Fibroblast of the conjunctiva (primary cell): ENCODE measurements around the gene OR3A1.
"Not testable (repeated sequence)": the region's sequence is repeated elsewhere in the genome, so short reads cannot be mapped to it uniquely, and the experiment has no call there.

ENCODE experiments used
- DNase-seq: peaks from one replicate; pipeline ENCODE4 v3.0.0-alpha.2; 2010; ENCODE audit warnings: low read depth

The OR3A1 gene

GRCh38 chr17:3298260-3298659, at the start of gene OR3A1:
Gene OR3A1, minus strand, starts transcription at chr17:3298360. Its CDS starts 5,778 bp downstream, at chr17:3292582.
- DNase-seq: no peak

DNA sequence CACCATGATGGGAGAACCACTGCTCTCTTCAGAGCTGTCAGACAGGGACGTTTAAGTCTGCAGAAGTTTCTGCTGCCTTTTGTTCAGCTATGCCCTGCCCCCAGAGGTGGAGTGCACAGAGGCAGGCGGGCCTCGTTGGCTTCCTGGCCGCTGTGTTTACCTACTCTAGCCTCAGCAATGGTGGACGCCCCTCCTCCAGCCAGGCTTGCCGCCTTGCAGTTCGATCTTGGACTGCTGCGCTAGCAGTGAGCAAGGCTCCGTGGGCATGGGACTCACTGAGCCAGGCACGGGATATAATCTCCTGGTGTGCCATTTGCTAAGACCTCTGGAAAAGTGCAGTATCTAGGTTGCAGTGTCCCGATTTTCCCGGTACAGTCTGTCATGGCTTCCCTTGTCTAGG, 44.6 kb upstream of the OR3A1 start:
- DNase-seq: not testable (repeated sequence)

DNA sequence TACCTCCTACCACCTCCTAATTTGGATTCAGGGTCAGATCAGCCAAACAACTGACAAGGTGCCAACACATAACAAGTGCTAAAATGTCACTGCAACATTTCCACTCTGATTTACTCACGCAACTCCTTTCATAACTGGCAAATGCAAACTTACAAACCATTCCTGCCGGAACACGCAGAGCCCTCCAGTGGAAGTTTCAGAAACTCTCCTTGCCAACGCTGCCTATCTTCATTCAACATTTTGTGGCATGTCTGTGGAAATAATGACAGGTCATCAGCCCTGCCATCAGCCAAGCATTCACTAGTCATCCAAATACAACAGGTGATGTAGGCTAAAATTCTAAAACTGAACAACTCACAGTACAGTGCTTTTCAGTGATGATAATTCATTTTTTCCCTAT, 37.7 kb upstream of the OR3A1 start:
- DNase-seq: no peak

- no peak for DNase-seq
These were observed 20.2 kb upstream of the OR3A1 start for GRCh38 chr17:3318336-3318735.

GRCh38 chr17:3316836-3317235, 18.7 kb upstream of the OR3A1 start:
- no peak for DNase-seq

DNA sequence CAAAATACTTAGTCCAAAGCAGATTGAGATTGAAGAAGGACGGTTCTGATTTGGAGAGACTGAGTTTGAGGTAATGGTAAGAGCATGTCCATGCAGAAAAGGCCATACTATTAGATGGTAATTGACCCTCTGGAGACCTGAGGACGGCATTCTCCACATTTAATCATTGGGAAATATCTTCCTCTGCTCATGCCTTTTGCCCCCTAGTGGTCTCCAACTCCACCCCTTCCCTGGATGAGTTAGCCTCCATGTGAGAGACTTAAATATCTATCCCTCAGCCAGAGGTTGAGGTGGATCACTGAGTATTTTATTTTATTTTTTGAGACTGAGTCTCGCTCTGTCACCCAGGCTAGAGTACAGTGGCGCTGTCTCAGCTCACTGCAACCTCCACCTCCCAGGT, 10.4 kb upstream of the OR3A1 start:
- no peak for DNase-seq

GRCh38 chr17:3295632-3296031, 2.5 kb downstream of the OR3A1 start:
- DNase-seq: no peak

- not testable (repeated sequence) for DNase-seq
These were observed 4.6 kb downstream of the OR3A1 start for GRCh38 chr17:3293548-3293947.

DNA sequence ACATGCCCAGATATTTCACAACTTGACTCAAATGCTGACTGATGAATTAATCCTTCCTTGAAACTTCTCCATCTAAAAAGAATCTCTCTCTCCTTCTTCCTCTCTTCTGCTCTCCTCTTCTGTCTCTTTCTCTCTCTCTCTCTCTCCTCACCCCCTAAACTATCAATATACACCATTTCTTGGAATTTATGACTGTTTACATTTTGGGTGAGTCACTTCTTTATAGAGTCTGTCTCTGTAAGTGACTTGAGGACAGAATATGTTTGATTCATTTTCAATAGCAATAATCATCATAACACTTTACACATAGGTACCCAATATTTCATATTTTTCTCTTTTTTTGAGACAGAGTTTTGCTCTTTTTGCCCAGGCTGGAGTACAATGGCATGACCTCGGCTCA, 15.3 kb downstream of the OR3A1 start:
- no peak for DNase-seq

DNA sequence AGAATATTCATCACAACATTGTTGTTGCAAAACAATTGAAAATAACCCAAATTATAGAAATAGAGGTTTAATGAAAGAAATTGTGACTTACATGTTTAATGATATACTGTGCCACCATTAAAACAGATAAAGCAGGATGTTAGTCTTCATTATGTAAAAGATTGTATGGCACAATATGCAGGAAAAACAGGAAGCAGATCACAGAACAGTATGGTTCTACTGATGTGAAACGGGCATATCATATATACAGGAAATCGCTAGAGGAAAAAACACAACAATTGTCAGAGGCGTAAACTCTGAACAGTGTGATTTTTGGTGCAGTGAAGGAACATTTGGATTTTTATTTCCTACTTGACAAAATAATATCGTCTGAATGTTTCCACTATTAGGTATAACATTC, 22.0 kb downstream of the OR3A1 start:
- DNase-seq: no peak

DNA sequence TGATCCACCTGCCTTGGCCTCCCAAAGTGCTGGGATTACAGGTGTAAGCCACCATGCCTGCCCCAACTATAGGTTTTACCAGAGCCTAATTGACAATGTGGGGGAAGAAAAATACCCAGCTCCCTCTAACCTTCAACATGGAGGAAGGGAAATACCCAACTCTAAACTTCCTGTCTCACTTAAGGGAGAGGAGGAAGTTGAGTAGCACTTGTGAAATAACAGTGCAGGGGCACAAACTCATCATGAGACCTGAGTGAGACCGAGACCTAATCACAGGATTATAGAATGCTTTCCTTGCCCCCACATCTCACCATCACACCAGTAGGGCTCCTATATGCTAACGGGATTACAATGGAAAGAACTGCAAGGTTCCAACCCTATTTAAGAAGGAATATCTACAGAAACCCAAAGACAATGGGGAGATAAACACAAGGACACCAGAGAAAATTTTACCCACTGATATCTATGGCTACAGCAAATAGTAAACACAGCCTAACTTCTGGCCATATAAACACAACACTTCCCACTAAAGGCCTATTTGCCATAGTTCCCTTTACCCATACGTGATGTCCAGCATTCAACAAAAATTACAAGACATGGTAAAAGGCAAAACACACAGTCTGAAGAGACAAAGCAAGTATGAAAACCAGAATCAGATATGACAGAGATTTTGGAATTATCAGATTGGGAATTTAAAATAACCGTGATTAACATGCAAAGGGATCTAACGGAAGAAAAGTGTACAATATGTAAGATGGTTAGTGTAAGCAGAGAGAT, 26.9 kb downstream of the OR3A1 start:
- no peak for DNase-seq

DNA sequence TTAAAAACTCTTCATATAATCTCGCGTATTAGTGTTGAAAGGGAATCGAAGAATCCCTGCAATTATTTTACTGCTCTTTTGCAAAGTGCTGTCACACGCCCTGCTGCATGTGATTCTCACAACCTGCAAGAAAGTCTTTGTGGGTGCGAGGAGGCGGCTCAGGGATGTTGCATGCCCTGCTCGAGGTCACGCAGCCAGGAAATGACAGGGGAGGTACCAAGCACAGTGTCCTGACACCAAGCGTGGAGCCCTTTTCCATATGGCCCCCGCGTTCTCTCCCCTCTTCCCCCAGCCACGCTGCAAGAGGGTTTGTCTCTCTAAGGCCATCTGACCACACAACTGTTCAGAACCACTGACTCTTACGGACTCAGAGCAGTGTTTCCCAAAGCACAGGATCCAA, 37.6 kb downstream of the OR3A1 start:
- no peak for DNase-seq

DNA sequence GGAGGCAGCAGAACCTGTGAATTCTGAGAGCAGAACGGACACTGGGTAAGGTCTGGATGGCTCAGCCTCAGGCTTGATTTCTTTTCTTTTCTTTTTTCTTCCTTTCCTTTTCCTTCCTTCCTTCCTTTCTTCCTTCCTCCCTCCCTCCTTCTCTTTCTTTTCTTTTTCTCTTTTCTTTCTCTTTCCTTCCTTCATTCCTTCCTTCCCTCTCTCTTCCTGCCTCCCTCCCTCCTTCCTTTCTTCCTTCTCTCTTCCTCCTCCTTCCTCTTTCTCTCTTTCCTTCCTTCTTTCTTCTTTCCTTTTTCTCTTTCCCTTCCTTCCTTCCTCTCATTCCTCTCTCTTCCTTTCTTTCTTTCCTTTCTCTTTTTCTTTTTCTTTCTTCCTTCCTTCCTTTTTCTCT, 38.0 kb downstream of the OR3A1 start:
- DNase-seq: no peak

GRCh38 chr17:3256575-3256974, 41.6 kb downstream of the OR3A1 start:
- DNase-seq: no peak

GRCh38 chr17:3249013-3249412, 49.1 kb downstream of the OR3A1 start:
- DNase-seq: not testable (repeated sequence)

DNA sequence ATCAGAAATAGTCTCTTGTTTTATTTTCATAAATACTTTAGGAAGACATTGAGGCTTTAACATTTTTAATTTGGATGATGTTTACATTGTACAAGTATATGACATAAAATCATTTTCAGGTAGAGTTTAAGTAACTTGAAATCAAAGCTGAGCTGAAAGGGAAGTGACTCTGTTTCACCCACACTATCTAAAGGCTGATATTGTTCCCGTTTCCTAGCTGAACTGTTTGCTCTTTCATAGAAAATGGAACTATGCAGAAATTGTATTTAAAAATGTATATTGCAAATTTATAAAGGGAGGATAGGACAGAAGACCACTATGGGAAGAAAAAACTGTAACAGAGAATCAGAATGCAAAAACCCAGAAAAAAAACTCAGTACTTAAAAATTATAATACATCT, 53.3 kb downstream of the OR3A1 start:
- DNase-seq: not testable (repeated sequence)

GRCh38 chr17:3241044-3241443, 57.1 kb downstream of the OR3A1 start:
- not testable (repeated sequence) for DNase-seq
